Activated naive CD8-positive, alpha-beta T cell (primary cell): ENCODE data around the gene CCT8.
"Not testable (repeated sequence)": the region's sequence is repeated elsewhere in the genome, so short reads cannot be mapped to it uniquely, and the experiment has no call there.

ENCODE experiments used
- H3K27ac Mint-ChIP-seq: one replicate; pipeline ENCODE4 v1.8.0; 2021; ENCODE audit warnings: mixed read lengths
- H3K27me3 Mint-ChIP-seq: one replicate; pipeline ENCODE4 v1.8.0; 2021; ENCODE audit warnings: mixed read lengths
- H3K36me3 Mint-ChIP-seq: one replicate; pipeline ENCODE4 v1.8.0; 2021; ENCODE audit warnings: mixed read lengths
- H3K4me1 Mint-ChIP-seq: one replicate; pipeline ENCODE4 v1.8.0; 2021; ENCODE audit warnings: low read depth, mixed read lengths
- H3K4me3 Mint-ChIP-seq: one replicate; pipeline ENCODE4 v1.8.0; 2021; ENCODE audit warnings: mild to moderate bottlenecking, mixed read lengths
- H3K9me3 Mint-ChIP-seq: one replicate; pipeline ENCODE4 v1.8.0; 2021; ENCODE audit warnings: low read depth, mixed read lengths

CCT8 gene

DNA sequence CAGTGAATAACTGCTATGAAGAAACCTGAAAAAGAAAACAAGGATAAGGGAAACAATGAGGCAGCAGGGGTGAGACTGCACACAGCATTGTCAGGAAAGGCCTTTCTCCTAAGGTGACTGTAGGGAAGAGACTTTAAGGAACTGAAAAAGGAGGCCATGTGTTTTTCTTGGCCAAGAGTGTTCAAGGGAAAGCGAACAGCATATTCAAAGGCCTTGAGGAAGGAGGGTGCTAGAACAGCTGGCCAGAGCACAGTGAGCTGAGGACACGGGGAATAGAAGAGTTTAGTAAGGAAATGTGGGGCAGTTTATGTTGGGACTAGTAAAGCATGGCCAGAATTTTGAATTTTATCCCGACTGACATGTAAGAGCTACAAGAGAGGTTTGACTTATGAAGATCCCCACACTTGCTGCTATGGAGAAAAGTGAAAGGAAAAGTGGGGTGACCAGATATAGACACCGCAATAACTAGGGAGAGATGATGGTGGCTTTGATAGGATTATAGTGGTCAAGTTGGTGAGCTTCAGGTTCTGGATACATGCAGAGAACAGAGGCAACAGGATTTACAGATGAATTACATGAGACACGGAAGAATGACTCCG lies 55.7 kb downstream of the CCT8 start:
- peaks cover 32% of the 10 kb centered on the region for H3K4me1 Mint-ChIP-seq
- H3K27me3 Mint-ChIP-seq, result no peaks in the 10 kb centered on the region
- peak overlapping the region; percentile 98 for H3K4me3 Mint-ChIP-seq
- H3K27ac Mint-ChIP-seq, result peak overlapping the region; percentile 93
- no peaks in the 10 kb centered on the region for H3K9me3 Mint-ChIP-seq
- H3K36me3 Mint-ChIP-seq, result peaks cover 3% of the 10 kb centered on the region

- H3K27me3 Mint-ChIP-seq, H3K4me1 Mint-ChIP-seq, H3K4me3 Mint-ChIP-seq, H3K36me3 Mint-ChIP-seq, H3K27ac Mint-ChIP-seq, H3K9me3 Mint-ChIP-seq: not testable (repeated sequence)
These were observed 62.2 kb downstream of the CCT8 start for GRCh38 chr21:29011236-29011635.

- Mint-ChIP-seq H3K4me1 (peaks cover 13% of the 10 kb centered on the region), H3K36me3 (peaks cover 5% of the 10 kb centered on the region), H3K9me3 (no peaks in the 10 kb centered on the region), H3K4me3 (no peak overlapping the region), H3K27me3 (no peaks in the 10 kb centered on the region), H3K27ac (no peak overlapping the region)
These were observed 65.1 kb downstream of the CCT8 start for GRCh38 chr21:29008367-29008766.

GRCh38 chr21:29007810-29008209 lies 65.6 kb downstream of the CCT8 start:
- Mint-ChIP-seq H3K27me3 (no peaks in the 10 kb centered on the region), H3K9me3 (no peaks in the 10 kb centered on the region), H3K4me1 (peaks cover 13% of the 10 kb centered on the region), H3K4me3 (no peak overlapping the region), H3K36me3 (peaks cover 5% of the 10 kb centered on the region), H3K27ac (no peak overlapping the region)

GRCh38 chr21:29007135-29007534 lies 66.3 kb downstream of the CCT8 start:
- no peaks in the 10 kb centered on the region for H3K9me3 Mint-ChIP-seq
- H3K27ac Mint-ChIP-seq, result no peak overlapping the region
- H3K4me1 Mint-ChIP-seq, result peaks cover 18% of the 10 kb centered on the region
- peaks cover 5% of the 10 kb centered on the region for H3K36me3 Mint-ChIP-seq
- no peak overlapping the region for H3K4me3 Mint-ChIP-seq
- H3K27me3 Mint-ChIP-seq, result no peaks in the 10 kb centered on the region
